Measurements from ENCODE around the gene AGPAT3.

AGPAT3 gene

GRCh38 chr21:43825242-43825935, 39.6 kb upstream of the AGPAT3 start:
- DNase-seq, result no peak
- intact Hi-C loops (cut with DNase I; ENCODE audit: low total_unique reads), result loop anchor here (10.0 kb wide), 1 partner anchor 59 kb away; no protein-coding TSS in a partner anchor
- Histone ChIP-seq H3K36me3 (no peaks in the 10 kb centered on the region), H3K27me3 (peaks cover 0 to 38% of the 10 kb centered on the region in 2 donors), H3K4me3 (no peak overlapping the region), H3K9me3 (no peaks in the 10 kb centered on the region), H3K4me1 (no peaks in the 10 kb centered on the region), H3K27ac (no peak overlapping the region)
- TF ChIP-seq CTCF (IDR thresholded peaks at IDR 0.05), result no peak

GRCh38 chr21:43825936-43826622, 38.9 kb upstream of the AGPAT3 start:
- Histone ChIP-seq H3K9me3 (no peaks in the 10 kb centered on the region), H3K27ac (no peak overlapping the region), H3K4me3 (no peak overlapping the region), H3K36me3 (no peaks in the 10 kb centered on the region), H3K4me1 (no peaks in the 10 kb centered on the region), H3K27me3 (peaks cover 0 to 43% of the 10 kb centered on the region in 2 donors)
- intact Hi-C loops (cut with DNase I; ENCODE audit: low total_unique reads), result loop anchor here (10.0 kb wide), 1 partner anchor 59 kb away; no protein-coding TSS in a partner anchor
- no peak for DNase-seq
- TF ChIP-seq CTCF (IDR thresholded peaks at IDR 0.05), result no peak

GRCh38 chr21:43826623-43826974, 38.4 kb upstream of the AGPAT3 start:
- no peak for TF ChIP-seq CTCF (IDR thresholded peaks at IDR 0.05)
- no peak for DNase-seq
- Histone ChIP-seq H3K9me3 (no peaks in the 10 kb centered on the region), H3K4me3 (no peak overlapping the region), H3K4me1 (no peaks in the 10 kb centered on the region), H3K27ac (no peak overlapping the region), H3K27me3 (peaks cover 0 to 48% of the 10 kb centered on the region in 2 donors), H3K36me3 (no peaks in the 10 kb centered on the region)
- intact Hi-C loops (cut with DNase I; ENCODE audit: low total_unique reads), result loop anchor here (10.0 kb wide), 1 partner anchor 58 kb away; no protein-coding TSS in a partner anchor

- no peaks in the 10 kb centered on the region for H3K36me3 ChIP-seq
- peaks cover 0 to 51% of the 10 kb centered on the region in 2 donors for H3K27me3 ChIP-seq
- H3K27ac ChIP-seq, result no peak overlapping the region
- no peaks in the 10 kb centered on the region for H3K9me3 ChIP-seq
- no peak for DNase-seq
- TF ChIP-seq CTCF (IDR thresholded peaks at IDR 0.05), result no peak
- no peak overlapping the region for H3K4me3 ChIP-seq
- no peaks in the 10 kb centered on the region for H3K4me1 ChIP-seq
- intact Hi-C loops (cut with DNase I; ENCODE audit: low total_unique reads), result loop anchor here (10.0 kb wide), 1 partner anchor 58 kb away; no protein-coding TSS in a partner anchor
These were observed 37.9 kb upstream of the AGPAT3 start for GRCh38 chr21:43827015-43827611.

- TF ChIP-seq CTCF (IDR thresholded peaks at IDR 0.05), result no peak
- intact Hi-C loops (cut with DNase I; ENCODE audit: low total_unique reads), result loop anchor here (10.0 kb wide), 1 partner anchor 56 kb away; no protein-coding TSS in a partner anchor
- H3K9me3 ChIP-seq, result no peaks in the 10 kb centered on the region
- DNase-seq, result no peak
- no peaks in the 10 kb centered on the region for H3K36me3 ChIP-seq
- peaks cover 0 to 70% of the 10 kb centered on the region in 2 donors for H3K27me3 ChIP-seq
- no peak overlapping the region for H3K27ac ChIP-seq
- no peak overlapping the region for H3K4me3 ChIP-seq
- H3K4me1 ChIP-seq, result no peaks in the 10 kb centered on the region
These were observed 35.9 kb upstream of the AGPAT3 start for GRCh38 chr21:43829161-43829560.
